ENCODE data around the gene ITPA.

Gene ITPA

GRCh38 chr20:3227936-3228749, 18.8 kb downstream of the ITPA start:
- DNase-seq (ENCODE audit: low read depth, low spot score), result no peak

- DNase-seq (ENCODE audit: low read depth, low spot score), result no peak
Observed at GRCh38 chr20:3228750-3229032, 19.4 kb downstream of the ITPA start.

GRCh38 chr20:3229158-3229557, 19.9 kb downstream of the ITPA start:
- no peak for DNase-seq (ENCODE audit: low read depth, low spot score)

GRCh38 chr20:3229798-3230197, 20.5 kb downstream of the ITPA start:
- DNase-seq (ENCODE audit: low read depth, low spot score), result no peak

- DNase-seq (ENCODE audit: low read depth, low spot score), result no peak
Observed at GRCh38 chr20:3231116-3231515, 21.8 kb downstream of the ITPA start.

- no peak for DNase-seq (ENCODE audit: low read depth, low spot score)
Observed at GRCh38 chr20:3231889-3232588, 22.7 kb downstream of the ITPA start.

GRCh38 chr20:3233131-3233990, 24.1 kb downstream of the ITPA start:
- DNase-seq (ENCODE audit: low read depth, low spot score), result no peak

- DNase-seq (ENCODE audit: low read depth, low spot score), result no peak
Observed at GRCh38 chr20:3233991-3234498, 24.7 kb downstream of the ITPA start.

- DNase-seq (ENCODE audit: low read depth, low spot score), result no peak
Observed at GRCh38 chr20:3235666-3236324, 26.5 kb downstream of the ITPA start.

- DNase-seq (ENCODE audit: low read depth, low spot score), result no peak
Observed at GRCh38 chr20:3237011-3237957, 28.0 kb downstream of the ITPA start.

- DNase-seq (ENCODE audit: low read depth, low spot score), result no peak
Observed at GRCh38 chr20:3237958-3238615, 28.8 kb downstream of the ITPA start.

GRCh38 chr20:3238616-3239025, 29.3 kb downstream of the ITPA start:
- no peak for DNase-seq (ENCODE audit: low read depth, low spot score)

GRCh38 chr20:3239026-3239866, 29.9 kb downstream of the ITPA start, which contains the start of gene SLC4A11:
Gene SLC4A11 (minus strand): TSS chr20:3239190. CDS start chr20:3239137, 53 bp downstream.
- no peak for DNase-seq (ENCODE audit: low read depth, low spot score)

- DNase-seq (ENCODE audit: low read depth, low spot score), result no peak
Observed at GRCh38 chr20:3239867-3240775, 30.8 kb downstream of the ITPA start.

GRCh38 chr20:3240776-3241363, 31.6 kb downstream of the ITPA start:
- DNase-seq (ENCODE audit: low read depth, low spot score), result no peak

- no peak for DNase-seq (ENCODE audit: low read depth, low spot score)
Observed at GRCh38 chr20:3242172-3242692, 32.9 kb downstream of the ITPA start.

- DNase-seq (ENCODE audit: low read depth, low spot score), result no peak
Observed at GRCh38 chr20:3243718-3244358, 34.5 kb downstream of the ITPA start.
